ENCODE measurements around the gene MTARC2. TPM values are rescaled to one million over a fixed set of nuclear protein-coding genes. Genes with fewer than 3 reads are reported as not detected.

Gene MTARC2
- total RNA-seq, 1 experiment from 2014 or later = 15.2 TPM

- H3K36me3 Mint-ChIP-seq = no peaks in the 10 kb centered on the region
- ChIA-PET CTCF (interaction anchor here (0.6 to 4.9 kb wide), 8 partner anchors 9 to 422 kb away, joined by 3 to 34 read pairs (median 4); no protein-coding TSS in a partner anchor), POLR2A (interaction anchor here (0.7 kb wide), 1 partner anchor 26 kb away, joined by 3 read pairs; no protein-coding TSS in a partner anchor)
- no peak overlapping the region for H3K4me3 Mint-ChIP-seq
- no peak overlapping the region for H3K27ac Mint-ChIP-seq
- H3K9me3 Mint-ChIP-seq = no peaks in the 10 kb centered on the region
- ATAC-seq (peak; percentile 14), DNase-seq (ENCODE audit: low spot score) (no peak)
- TF ChIP-seq AR (CRISPR knock-in tag; IDR thresholded peaks at IDR 0.05) (no peak), ZNF317 (CRISPR knock-in tag; IDR thresholded peaks at IDR 0.05; ENCODE audit: borderline replicate concordance, low read depth) (peak; percentile 72; the same call in 1 of the 2 replicates)
- H3K27me3 Mint-ChIP-seq (ENCODE audit: low read depth) = no peaks in the 10 kb centered on the region; the same call in 1 of the 2 replicates
- H3K4me1 Mint-ChIP-seq = peaks cover 47% of the 10 kb centered on the region
Observed at GRCh38 chr1:220702733-220703270, 45.3 kb upstream of the MTARC2 start.

- POLR2A ChIA-PET = interaction anchor here (0.7 kb wide), 1 partner anchor 25 kb away, joined by 3 read pairs; no protein-coding TSS in a partner anchor
- peaks cover 47% of the 10 kb centered on the region for H3K4me1 Mint-ChIP-seq
- peak; percentile 27 for ATAC-seq
- TF ChIP-seq, protein P1, sequence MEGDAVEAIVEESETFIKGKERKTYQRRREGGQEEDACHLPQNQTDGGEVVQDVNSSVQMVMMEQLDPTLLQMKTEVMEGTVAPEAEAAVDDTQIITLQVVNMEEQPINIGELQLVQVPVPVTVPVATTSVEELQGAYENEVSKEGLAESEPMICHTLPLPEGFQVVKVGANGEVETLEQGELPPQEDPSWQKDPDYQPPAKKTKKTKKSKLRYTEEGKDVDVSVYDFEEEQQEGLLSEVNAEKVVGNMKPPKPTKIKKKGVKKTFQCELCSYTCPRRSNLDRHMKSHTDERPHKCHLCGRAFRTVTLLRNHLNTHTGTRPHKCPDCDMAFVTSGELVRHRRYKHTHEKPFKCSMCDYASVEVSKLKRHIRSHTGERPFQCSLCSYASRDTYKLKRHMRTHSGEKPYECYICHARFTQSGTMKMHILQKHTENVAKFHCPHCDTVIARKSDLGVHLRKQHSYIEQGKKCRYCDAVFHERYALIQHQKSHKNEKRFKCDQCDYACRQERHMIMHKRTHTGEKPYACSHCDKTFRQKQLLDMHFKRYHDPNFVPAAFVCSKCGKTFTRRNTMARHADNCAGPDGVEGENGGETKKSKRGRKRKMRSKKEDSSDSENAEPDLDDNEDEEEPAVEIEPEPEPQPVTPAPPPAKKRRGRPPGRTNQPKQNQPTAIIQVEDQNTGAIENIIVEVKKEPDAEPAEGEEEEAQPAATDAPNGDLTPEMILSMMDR (IDR thresholded peaks at IDR 0.05) = no peak
- TF ChIP-seq, protein P2, sequence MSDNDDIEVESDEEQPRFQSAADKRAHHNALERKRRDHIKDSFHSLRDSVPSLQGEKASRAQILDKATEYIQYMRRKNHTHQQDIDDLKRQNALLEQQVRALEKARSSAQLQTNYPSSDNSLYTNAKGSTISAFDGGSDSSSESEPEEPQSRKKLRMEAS (CRISPR knock-in tag; IDR thresholded peaks at IDR 0.05) = no peak
- TF ChIP-seq TP53 (CRISPR knock-in tag; IDR thresholded peaks at IDR 0.05) (no peak), ZNF232 (CRISPR knock-in tag; IDR thresholded peaks at IDR 0.05) (no peak), PRRX2 (CRISPR knock-in tag; IDR thresholded peaks at IDR 0.05) (no peak), ZNF317 (CRISPR knock-in tag; IDR thresholded peaks at IDR 0.05; ENCODE audit: borderline replicate concordance, low read depth) (no peak), ZNF219 (CRISPR knock-in tag; IDR thresholded peaks at IDR 0.05; ENCODE audit: borderline replicate concordance) (no peak), ZNF138 (CRISPR knock-in tag; conservative IDR thresholded peaks at IDR 0.05) (no peak), STAT6 (CRISPR knock-in tag; conservative IDR thresholded peaks at IDR 0.05; ENCODE audit: low read depth) (no peak), JUN (CRISPR knock-in tag; IDR thresholded peaks at IDR 0.05) (no peak), OVOL2 (CRISPR knock-in tag; IDR thresholded peaks at IDR 0.05; ENCODE audit: borderline replicate concordance) (no peak), CREB1 (CRISPR knock-in tag; IDR thresholded peaks at IDR 0.05) (no peak)
- TF ChIP-seq, protein P3, sequence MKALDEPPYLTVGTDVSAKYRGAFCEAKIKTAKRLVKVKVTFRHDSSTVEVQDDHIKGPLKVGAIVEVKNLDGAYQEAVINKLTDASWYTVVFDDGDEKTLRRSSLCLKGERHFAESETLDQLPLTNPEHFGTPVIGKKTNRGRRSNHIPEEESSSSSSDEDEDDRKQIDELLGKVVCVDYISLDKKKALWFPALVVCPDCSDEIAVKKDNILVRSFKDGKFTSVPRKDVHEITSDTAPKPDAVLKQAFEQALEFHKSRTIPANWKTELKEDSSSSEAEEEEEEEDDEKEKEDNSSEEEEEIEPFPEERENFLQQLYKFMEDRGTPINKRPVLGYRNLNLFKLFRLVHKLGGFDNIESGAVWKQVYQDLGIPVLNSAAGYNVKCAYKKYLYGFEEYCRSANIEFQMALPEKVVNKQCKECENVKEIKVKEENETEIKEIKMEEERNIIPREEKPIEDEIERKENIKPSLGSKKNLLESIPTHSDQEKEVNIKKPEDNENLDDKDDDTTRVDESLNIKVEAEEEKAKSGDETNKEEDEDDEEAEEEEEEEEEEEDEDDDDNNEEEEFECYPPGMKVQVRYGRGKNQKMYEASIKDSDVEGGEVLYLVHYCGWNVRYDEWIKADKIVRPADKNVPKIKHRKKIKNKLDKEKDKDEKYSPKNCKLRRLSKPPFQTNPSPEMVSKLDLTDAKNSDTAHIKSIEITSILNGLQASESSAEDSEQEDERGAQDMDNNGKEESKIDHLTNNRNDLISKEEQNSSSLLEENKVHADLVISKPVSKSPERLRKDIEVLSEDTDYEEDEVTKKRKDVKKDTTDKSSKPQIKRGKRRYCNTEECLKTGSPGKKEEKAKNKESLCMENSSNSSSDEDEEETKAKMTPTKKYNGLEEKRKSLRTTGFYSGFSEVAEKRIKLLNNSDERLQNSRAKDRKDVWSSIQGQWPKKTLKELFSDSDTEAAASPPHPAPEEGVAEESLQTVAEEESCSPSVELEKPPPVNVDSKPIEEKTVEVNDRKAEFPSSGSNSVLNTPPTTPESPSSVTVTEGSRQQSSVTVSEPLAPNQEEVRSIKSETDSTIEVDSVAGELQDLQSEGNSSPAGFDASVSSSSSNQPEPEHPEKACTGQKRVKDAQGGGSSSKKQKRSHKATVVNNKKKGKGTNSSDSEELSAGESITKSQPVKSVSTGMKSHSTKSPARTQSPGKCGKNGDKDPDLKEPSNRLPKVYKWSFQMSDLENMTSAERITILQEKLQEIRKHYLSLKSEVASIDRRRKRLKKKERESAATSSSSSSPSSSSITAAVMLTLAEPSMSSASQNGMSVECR (CRISPR knock-in tag; IDR thresholded peaks at IDR 0.05; ENCODE audit: borderline replicate concordance) = no peak
- TF ChIP-seq, protein P4, sequence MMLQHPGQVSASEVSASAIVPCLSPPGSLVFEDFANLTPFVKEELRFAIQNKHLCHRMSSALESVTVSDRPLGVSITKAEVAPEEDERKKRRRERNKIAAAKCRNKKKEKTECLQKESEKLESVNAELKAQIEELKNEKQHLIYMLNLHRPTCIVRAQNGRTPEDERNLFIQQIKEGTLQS (CRISPR knock-in tag; conservative IDR thresholded peaks at IDR 0.05) = no peak
- TF ChIP-seq, protein P5, sequence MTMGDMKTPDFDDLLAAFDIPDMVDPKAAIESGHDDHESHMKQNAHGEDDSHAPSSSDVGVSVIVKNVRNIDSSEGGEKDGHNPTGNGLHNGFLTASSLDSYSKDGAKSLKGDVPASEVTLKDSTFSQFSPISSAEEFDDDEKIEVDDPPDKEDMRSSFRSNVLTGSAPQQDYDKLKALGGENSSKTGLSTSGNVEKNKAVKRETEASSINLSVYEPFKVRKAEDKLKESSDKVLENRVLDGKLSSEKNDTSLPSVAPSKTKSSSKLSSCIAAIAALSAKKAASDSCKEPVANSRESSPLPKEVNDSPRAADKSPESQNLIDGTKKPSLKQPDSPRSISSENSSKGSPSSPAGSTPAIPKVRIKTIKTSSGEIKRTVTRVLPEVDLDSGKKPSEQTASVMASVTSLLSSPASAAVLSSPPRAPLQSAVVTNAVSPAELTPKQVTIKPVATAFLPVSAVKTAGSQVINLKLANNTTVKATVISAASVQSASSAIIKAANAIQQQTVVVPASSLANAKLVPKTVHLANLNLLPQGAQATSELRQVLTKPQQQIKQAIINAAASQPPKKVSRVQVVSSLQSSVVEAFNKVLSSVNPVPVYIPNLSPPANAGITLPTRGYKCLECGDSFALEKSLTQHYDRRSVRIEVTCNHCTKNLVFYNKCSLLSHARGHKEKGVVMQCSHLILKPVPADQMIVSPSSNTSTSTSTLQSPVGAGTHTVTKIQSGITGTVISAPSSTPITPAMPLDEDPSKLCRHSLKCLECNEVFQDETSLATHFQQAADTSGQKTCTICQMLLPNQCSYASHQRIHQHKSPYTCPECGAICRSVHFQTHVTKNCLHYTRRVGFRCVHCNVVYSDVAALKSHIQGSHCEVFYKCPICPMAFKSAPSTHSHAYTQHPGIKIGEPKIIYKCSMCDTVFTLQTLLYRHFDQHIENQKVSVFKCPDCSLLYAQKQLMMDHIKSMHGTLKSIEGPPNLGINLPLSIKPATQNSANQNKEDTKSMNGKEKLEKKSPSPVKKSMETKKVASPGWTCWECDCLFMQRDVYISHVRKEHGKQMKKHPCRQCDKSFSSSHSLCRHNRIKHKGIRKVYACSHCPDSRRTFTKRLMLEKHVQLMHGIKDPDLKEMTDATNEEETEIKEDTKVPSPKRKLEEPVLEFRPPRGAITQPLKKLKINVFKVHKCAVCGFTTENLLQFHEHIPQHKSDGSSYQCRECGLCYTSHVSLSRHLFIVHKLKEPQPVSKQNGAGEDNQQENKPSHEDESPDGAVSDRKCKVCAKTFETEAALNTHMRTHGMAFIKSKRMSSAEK (CRISPR knock-in tag; IDR thresholded peaks at IDR 0.05; ENCODE audit: borderline replicate concordance) = no peak
Observed at GRCh38 chr1:220703305-220703704, 44.8 kb upstream of the MTARC2 start.

More at GRCh38 chr1:220703305-220703704, 44.8 kb upstream of the MTARC2 start:
- H3K27ac Mint-ChIP-seq = no peak overlapping the region
- no peak for DNase-seq (ENCODE audit: low spot score)
- no peak overlapping the region for H3K4me3 Mint-ChIP-seq
- H3K36me3 Mint-ChIP-seq = no peaks in the 10 kb centered on the region
- H3K9me3 Mint-ChIP-seq = no peaks in the 10 kb centered on the region
- no peaks in the 10 kb centered on the region; the same call in 1 of the 2 replicates for H3K27me3 Mint-ChIP-seq (ENCODE audit: low read depth)
- CTCF ChIA-PET = interaction anchor here (0.6 to 4.9 kb wide), 8 partner anchors 10 to 422 kb away, joined by 3 to 34 read pairs (median 4); no protein-coding TSS in a partner anchor
